ENCODE results near the gene SH2D4B.
A peak's percentile ranks its signal among the peaks of the same experiment; 100 is the strongest.

The SH2D4B gene

DNA sequence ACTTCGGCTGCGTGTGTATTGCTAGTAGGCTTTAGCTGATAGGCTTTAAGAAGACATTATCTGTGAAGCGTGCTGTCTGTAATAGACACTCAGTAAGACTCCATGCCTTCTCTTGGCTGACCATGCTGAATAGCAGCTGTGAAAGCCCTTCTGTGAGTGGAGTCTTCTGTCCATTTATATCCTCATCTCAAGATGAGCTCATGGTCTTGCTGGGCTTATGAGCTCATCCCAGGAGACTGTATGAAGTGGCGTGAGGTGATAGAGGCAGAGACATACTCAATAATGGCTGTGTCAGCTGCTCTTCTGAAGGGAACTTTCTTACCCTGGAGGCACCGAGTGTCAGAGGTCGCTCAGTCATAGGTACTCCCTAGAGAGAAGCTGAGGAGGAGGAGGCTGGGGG, 111.5 kb downstream of the SH2D4B start:
- no peak for DNase-seq

DNA sequence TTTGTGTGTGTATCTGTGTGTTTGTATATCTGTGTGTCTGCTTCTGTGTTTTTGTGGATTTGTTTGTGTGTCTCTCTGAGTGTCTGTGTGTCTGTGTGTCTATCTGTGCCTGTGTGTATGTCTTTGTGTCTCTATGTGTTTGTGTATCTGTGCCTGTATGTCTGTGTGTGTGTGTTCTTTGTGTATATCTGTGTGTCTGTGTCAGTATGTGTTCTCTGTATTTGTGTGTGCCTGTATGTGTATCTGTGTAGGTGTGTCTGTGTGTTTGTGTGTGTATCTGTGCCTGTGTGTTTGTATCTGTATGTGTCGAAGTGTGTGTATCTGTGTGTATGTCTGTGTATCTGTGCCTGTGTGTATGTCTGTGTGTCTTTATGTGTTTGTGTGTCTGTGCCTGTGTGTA, 118.2 kb downstream of the SH2D4B start:
- DNase-seq: no peak

GRCh38 chr10:80658068-80658467, 120.4 kb downstream of the SH2D4B start:
- DNase-seq: no peak

- DNase-seq: no peak
These were observed 121.6 kb downstream of the SH2D4B start for GRCh38 chr10:80659289-80659688.

DNA sequence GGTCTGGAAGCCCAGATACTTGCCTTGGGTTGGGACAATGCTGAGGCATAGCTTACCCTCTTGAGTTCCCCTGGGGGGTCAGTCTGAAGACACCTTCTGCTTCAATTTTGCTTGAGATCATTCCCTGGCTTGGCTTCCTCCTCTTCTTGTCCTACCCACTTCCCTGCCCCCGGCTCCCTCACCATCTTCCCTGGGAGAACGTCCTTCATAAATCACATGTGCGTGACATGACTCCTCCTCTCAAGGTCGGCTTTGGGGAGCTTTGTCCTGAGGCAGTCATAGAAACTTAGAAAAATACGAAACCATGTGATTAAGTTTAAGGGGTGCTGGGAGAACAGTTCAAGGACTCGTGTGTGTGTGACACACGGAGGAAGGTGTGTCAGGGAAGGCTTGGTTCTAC, 122.6 kb downstream of the SH2D4B start:
- no peak for DNase-seq

DNA sequence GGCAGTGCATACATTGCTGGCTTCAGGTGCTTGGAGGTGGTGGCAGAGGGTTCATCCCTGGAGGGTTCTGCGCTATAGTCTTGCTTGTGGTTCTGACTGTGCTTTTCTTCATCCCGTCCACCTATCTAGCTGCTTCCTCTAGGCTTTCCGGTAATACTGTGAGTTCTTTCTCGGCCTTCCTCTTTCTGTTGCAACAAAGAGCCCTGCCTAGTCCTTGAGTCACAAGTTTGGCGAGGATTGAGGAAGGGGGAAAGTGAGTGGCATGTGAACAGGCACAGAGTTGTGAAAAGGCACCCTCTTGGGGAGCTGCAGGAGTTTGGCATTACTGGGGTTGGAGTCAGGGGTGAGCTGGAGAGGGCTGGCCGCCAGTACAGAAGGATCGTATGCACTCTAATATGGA, 123.0 kb downstream of the SH2D4B start:
- DNase-seq: no peak

- no peak for DNase-seq
These were observed 123.8 kb downstream of the SH2D4B start for GRCh38 chr10:80661526-80661925.

GRCh38 chr10:80662429-80663261, 124.9 kb downstream of the SH2D4B start:
- DNase-seq: peak; percentile 83 to 84

- DNase-seq: peak; percentile 73 to 77
These were observed 126.5 kb downstream of the SH2D4B start for GRCh38 chr10:80664071-80664680.

DNA sequence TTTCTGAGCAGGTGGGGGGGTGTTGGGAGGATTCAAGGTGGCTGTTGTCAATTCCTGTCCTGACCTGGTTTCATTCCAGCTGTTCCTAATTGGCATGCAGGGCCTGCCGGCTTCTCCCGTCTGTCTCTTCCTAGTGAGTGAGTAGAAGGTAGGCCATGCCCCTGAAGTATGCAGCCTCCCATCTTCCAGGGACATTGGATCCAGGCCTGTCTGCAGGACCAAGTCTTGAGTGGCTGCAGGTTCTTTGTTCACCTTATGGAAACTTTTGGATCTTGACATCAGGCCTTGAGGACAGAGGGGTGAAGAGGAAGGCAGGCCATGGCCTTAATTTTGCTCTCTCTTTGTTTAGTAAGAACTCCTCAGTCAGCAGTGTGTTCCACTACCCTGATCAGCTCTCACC, 131.8 kb downstream of the SH2D4B start:
- no peak for DNase-seq

GRCh38 chr10:80670774-80671173, 133.1 kb downstream of the SH2D4B start:
- DNase-seq: no peak

DNA sequence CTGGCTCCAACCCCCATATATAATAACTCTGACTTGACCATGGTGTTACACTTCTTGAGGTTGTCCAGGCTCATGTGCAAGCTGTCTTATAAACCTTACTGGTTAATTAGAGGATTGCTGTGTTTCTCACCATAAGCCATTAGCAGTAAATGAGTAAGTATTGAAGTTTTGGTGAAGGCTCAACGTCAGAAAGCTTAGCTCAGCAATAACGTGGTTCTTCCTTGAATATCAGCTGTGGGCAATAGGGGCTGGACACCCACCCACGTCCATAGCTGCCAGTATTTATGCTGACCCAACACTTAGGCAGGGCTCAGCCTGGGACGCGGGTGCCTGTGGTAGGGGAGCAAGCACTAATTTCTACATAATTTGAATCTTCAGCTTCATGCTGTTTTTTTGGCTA, 134.1 kb downstream of the SH2D4B start:
- no peak for DNase-seq

- no peak for DNase-seq
These were observed 134.9 kb downstream of the SH2D4B start for GRCh38 chr10:80672613-80673012.

DNA sequence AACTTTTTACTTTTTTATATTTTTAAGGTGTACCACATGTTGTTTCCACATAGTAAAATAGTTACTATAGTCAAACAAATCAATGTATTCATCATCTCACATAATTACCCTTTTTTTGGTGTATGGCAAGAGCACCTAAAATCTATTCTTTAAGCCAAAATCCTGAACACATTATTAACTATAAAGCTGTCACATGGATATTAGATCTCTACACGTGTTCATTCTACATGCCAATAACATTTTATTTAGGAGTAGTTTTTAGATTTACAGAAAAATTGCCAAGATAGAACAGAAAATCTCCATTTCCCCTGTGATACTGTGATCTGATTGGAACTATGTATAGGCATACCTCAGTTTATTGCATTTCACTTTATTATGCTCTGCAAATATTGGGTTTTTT, 137.1 kb downstream of the SH2D4B start:
- no peak for DNase-seq

- DNase-seq: no peak
These were observed 143.4 kb downstream of the SH2D4B start for GRCh38 chr10:80681142-80681541.

DNA sequence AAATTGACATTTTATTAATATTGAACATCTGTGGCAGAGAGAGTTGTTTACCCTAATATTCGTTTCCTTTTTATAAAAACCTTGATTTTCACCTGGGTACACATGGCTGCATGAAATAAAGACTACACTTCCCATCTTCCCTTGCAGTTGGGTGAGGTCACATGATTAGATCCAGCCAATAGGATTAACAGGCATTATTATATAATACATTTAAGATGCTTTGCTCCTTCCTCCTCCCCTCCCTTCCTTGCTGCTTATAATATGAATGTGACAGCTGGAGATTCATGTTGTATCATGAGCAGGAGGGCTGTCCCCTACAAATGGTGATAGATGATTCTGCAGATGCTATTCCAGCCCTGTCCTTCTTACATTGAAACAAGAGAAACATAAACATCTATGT, 146.6 kb downstream of the SH2D4B start:
- no peak for DNase-seq

GRCh38 chr10:80685355-80685754, 147.7 kb downstream of the SH2D4B start:
- no peak for DNase-seq

- no peak for DNase-seq
These were observed 149.2 kb downstream of the SH2D4B start for GRCh38 chr10:80686734-80687475.

GRCh38 chr10:80687476-80687789, 149.7 kb downstream of the SH2D4B start:
- DNase-seq: no peak

GRCh38 chr10:80690434-80690833, 152.7 kb downstream of the SH2D4B start:
- no peak for DNase-seq

DNA sequence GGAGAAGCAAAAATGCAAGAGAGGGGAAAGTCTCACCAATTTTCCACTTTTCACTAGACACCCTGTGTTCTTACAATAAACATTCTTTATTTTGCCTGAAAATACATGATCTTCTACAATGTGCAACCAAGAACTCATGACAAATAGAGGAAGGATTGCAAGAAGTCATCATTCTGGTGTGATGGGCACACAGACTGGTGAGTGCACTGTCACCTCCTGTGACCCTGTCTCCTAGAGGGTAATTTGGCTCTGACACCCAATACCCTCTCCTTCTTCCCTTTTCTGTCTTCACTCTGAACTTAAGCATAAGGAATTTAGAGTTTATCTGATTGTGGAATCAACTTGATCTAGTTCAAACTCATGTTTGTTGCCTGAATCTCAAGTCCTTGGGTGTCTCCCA, 153.7 kb downstream of the SH2D4B start:
- DNase-seq: no peak

DNA sequence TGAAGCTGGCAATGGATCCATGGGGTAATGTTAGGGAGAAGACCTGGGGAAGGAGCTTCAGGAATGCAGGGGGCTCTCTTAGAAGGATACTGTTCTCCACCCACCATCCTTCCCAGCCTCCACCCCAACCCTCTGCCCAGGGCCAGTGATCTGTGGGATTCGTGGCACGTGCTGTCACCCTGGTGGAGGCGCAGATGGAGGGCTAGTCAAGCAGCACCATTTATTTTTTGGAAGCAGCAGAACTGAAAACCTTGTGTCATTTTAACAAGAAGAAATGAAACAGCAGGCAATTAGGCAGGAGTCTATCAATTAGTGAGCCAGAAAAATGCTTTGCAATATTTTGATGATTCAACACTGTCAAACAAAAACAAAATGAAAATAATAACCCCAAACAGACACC, 155.9 kb downstream of the SH2D4B start:
- DNase-seq: no peak

- DNase-seq: no peak
These were observed 157.2 kb downstream of the SH2D4B start for GRCh38 chr10:80694930-80695329.

Measured in activated CD4-positive, alpha-beta T cell treated with anti-CD3 and anti-CD28 coated beads, Interleukin-2, amount 50 U/mL, for 48 hours (primary cell).